Lower leg skin (tissue), 4 donors: Measurements from ENCODE around the gene UMAD1. TPM values are rescaled to one million over a fixed set of nuclear protein-coding genes. Genes with fewer than 3 reads are reported as not detected.

Experiments used
- DNase-seq, 2 donors: peaks; one replicate each; pipeline ENCODE4 v3.0.0-alpha.2; 2019; ENCODE audit warnings: low spot score in 2 of 2
- H3K4me3 ChIP-seq: fragments of 200-600 bp; sonication (generic); 2 replicates; pipeline ENCODE4 v1.5.1; 2017; ENCODE audit warnings: mild to moderate bottlenecking, low read depth; ENCODE audit not compliant: poor library complexity, severe bottlenecking
- CTCF ChIP-seq, 3 donors: fragments of 450-650 bp; IDR thresholded peaks; one replicate each; pipeline ENCODE4 v1.5.1; 2016; ENCODE audit warnings: antibody characterized with exemption in 3 of 3, mild to moderate bottlenecking in 3 of 3, moderate library complexity in 2 of 3
- POLR2A ChIP-seq, 2 donors: fragments of 450-650 bp; IDR thresholded peaks; one replicate each; pipeline ENCODE4 v1.6.1; 2016 to 2017; ENCODE audit warnings: antibody characterized with exemption in 2 of 2, mild to moderate bottlenecking in 1 of 2, moderate library complexity in 1 of 2
- WGBS, 2 donors: methylation state at CpG; one replicate each; pipeline ENCODE4 v1.1.5; 2018; 5-methylcytosine and 5-hydroxymethylcytosine counted together
- intact Hi-C: fragments of 100-400 bp; cut with DNase I; formaldehyde crosslinking; loops from one replicate; pipeline ENCODE4 v1.15.0; 2023; ENCODE audit warnings: low total_unique reads
- total RNA-seq, 4 donors: library from RNA; depleted of rRNA; stranded (reverse); fragments of >200 nt; gene quantifications; one replicate each; pipeline ENCODE4 v1.1.0, GENCODE V29; 2016

The UMAD1 gene
- total RNA-seq, 4 donors from 2014 or later = 12.3 to 26.1 (median 13.2) TPM

- intact Hi-C loops = no loop called here
- no peak for TF ChIP-seq POLR2A (IDR thresholded peaks at IDR 0.05)
- TF ChIP-seq CTCF (IDR thresholded peaks at IDR 0.05) = no peak
- 74 to 77% methylated on average over 1 of the region's 1 CpG for WGBS, 2 donors
- DNase-seq = no peak
- no peak overlapping the region for H3K4me3 ChIP-seq
Measured at GRCh38 chr7:7783001-7783400, 142.4 kb downstream of the UMAD1 start.

GRCh38 chr7:7785344-7785973 is 144.9 kb downstream of the UMAD1 start:
- intact Hi-C loops = no loop called here
- 89 to 90% methylated on average over 6 of the region's 6 CpGs for WGBS, 2 donors
- DNase-seq = no peak

GRCh38 chr7:7786595-7786994 is 146.0 kb downstream of the UMAD1 start:
- DNase-seq = no peak
- intact Hi-C loops = no loop called here
- TF ChIP-seq POLR2A (IDR thresholded peaks at IDR 0.05) = no peak
- TF ChIP-seq CTCF (IDR thresholded peaks at IDR 0.05) = no peak
- WGBS, 2 donors = 92 to 93% methylated on average over 3 of the region's 3 CpGs
- no peak overlapping the region for H3K4me3 ChIP-seq

More at GRCh38 chr7:7785344-7785973, 144.9 kb downstream of the UMAD1 start:
- no peak for TF ChIP-seq CTCF (IDR thresholded peaks at IDR 0.05)
- TF ChIP-seq POLR2A (IDR thresholded peaks at IDR 0.05) = no peak
- H3K4me3 ChIP-seq = no peak overlapping the region

- no peak for DNase-seq
- intact Hi-C loops = no loop called here
- 90 to 93% methylated on average over 3 of the region's 3 CpGs for WGBS, 2 donors
- H3K4me3 ChIP-seq = no peak overlapping the region
- no peak for TF ChIP-seq CTCF (IDR thresholded peaks at IDR 0.05)
- TF ChIP-seq POLR2A (IDR thresholded peaks at IDR 0.05) = no peak
Measured at GRCh38 chr7:7789551-7789988, 149.0 kb downstream of the UMAD1 start.

GRCh38 chr7:7790041-7790741 is 149.6 kb downstream of the UMAD1 start:
- H3K4me3 ChIP-seq = no peak overlapping the region
- DNase-seq = no peak
- TF ChIP-seq POLR2A (IDR thresholded peaks at IDR 0.05) (no peak), CTCF (IDR thresholded peaks at IDR 0.05) (no peak)
- WGBS, 2 donors = 80 to 88% methylated on average over 6 of the region's 6 CpGs
- intact Hi-C loops = no loop called here
